Measurements from ENCODE around the gene RORB.

The RORB gene

DNA sequence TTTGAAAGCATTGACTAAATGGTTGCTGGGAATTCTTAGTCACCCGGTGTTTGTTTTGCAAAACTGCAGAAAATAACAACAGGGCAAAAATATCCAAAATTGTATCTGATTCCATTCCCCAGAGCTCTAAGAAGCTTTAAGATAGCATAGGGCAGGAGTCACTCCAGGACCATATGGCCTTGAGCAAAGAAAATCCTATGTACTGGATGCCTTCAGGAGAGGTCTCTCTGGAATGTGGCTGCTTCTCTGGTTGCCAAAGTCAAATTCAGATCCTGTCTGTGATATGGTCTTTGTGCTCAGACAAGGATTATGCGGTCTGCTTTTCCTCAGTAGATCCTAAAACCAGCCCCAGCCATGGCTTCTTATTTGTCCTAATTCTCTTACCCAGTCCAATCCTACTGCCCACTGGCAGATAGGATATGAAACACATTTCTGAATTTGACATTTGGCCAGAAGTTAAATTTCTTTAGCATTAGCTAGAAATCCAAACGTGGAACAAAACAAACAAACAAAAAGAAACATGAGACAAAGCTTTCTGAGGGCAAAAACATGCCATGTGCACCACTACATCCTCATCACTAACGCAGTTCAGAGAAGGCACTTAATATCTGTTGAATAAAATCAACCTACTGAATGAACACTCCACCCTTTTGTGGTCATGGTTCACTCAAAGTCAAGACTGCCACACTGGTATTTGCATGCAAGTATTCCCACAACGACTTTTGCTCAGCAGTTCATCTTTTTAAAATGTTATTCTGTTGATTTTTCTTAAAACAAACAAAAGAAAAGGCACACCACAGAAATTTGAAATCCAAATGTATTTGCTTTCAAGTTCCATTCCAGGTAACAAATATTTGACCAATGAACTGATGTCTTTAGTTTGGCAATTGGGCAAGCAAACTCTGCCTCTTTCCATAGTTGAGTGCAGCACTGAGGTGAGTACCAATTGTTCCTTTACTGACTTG is 224.8 kb downstream of the RORB start:
- DNase-seq, result no peak

DNA sequence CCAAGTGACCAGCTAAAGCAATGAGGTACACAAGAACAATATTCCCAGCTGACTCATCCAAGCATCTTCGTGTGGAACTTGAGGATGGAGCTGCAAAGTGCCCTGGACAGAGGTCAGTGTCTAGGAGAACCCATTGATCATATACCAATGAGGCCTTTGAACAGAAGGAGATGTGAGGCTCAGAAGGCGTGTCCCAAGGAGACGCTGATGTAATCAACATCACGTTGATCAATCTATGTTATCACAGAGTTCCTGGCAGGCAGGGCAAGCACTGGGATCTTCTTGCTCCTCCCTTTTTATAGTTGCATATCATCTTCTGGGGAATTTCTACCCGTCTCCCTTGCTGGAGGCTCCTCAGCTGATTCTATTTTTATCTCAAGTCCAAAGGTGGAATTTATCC is 227.2 kb downstream of the RORB start:
- DNase-seq, result no peak

DNA sequence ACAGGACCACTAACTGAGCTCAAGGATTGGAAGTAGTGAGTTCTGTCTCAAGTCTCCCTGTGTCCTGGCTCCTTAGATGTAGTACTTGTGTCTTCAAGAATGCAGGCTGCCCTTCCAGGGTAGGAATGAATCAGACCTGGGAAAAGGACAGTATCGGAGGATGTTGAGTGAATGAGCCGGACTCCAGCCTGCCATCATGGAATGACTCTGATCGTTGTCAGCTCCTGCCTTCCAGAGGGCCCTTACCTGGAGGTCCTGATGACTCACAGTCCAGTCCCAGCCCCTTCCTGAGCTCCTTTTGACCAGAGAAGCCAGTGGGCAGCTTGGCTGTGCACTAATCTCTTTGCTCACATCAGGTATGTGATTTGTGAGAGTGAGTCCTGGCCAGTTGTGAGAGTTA is 229.4 kb downstream of the RORB start:
- no peak for DNase-seq

DNA sequence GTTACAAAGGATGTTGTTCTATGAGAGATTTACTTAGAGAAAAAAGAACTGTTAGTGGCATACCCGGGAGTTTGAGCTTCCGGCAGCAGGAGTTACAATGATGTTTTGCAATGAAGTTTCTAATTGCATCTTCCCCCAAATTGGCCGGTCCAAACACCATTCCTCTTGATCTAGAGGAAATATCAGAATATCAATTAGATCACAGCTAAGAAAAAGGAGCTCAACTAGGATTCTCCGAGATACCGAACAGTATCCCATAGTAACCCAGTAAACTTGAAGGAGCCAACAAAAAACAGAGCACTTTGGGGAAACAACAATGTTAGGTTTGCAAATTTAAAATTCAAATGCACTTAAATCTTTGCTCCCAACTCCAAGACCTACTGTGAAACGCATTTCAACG is 231.0 kb downstream of the RORB start:
- DNase-seq, result no peak

DNA sequence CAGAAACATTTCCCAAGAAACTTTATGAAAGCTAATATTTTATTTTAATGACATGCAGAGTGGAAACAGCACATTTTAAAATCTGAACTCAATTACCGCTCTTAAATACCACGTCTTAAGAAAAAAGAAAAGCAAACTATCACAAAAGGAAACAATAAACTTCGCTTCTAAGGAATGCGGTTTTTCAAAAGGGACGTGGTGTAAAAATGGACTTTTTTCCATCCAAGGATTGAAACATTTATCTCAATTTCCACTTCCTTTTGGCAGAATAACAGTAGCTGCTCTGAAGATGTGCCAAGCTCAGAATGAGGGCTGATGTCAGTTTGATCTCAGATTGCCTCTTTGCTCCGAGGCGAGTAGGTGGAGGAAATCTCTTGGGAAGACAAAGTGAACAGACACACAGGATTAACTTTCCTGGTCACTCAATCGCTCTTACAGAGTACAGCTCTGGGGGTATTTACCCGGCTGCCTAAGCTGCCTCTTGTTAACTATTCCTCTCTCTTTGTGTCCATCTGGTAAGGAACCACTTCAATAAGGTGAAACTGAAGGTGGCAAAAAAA is 232.1 kb downstream of the RORB start:
- DNase-seq, result no peak

DNA sequence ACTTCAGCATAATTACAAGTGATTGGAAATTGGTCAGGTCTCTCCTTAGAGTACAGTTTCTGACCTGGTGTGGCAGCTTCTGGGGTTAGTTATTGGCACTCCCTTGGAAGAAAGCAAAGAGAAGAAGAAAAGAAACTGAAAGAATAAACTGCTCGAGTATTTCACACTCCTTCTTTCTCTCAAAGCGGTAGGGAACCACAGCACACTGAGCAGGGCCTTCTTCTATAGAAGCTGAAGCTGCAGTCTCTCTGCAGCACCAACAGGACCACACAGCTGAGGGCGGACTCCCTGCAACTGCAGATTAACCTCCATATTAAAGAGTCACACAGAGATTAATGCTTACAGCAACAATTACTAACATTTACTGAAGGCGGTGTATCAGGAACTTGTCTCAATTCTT is 238.6 kb downstream of the RORB start:
- DNase-seq, result no peak

DNA sequence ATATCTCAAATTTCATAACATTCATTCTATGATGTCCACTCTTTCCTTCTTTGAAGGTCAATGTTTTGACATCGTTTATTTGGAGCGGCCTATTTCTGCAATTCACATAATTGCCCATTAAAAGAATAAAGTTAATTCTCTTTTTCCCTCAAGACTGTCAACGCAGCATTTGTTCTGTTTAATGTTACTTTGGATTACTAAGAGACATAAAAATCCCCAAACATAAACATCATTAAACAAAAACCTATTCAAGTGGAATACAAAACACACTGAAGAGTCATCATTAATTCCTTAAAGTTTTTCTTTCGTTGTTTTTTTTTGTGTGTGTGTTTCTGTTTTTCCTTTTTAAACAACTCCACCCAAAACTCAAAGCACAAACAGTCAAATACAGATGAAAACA is 239.5 kb downstream of the RORB start:
- DNase-seq, result no peak

DNA sequence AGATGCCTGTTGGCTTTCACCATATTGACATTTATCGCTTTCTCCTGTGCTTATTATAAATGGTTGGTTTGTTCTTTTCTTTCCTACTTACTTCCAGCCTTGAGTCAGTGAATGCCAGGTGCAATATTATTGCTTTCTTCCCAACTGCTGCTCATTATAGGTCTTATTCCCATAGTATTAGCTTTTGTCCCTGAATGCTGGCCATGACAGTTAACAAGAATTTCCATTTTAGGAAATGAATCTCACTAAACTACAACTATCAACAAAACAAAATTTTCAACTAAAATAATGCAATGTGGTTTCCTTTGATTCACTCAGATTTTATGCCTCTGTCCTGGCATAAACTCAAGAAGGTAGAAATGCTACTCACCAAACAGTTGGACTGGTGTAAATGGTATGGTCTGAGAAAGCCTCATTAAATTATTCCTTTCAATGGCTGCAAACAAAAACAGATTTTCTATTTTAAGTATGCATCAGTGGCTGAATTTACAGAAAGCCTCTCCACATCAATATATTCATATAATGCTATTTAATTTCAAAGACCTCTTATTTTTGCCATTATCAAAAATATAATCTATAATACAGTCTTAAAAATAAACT is 245.2 kb downstream of the RORB start:
- no peak for DNase-seq

Data from NCI-H1092 (cell line).